EL (cell line): Measurements from ENCODE around the gene C2CD4A.

ENCODE experiments used
- DNase-seq: peaks from one replicate; pipeline ENCODE4 v3.0.0-alpha.2; 2016

The C2CD4A gene

DNA sequence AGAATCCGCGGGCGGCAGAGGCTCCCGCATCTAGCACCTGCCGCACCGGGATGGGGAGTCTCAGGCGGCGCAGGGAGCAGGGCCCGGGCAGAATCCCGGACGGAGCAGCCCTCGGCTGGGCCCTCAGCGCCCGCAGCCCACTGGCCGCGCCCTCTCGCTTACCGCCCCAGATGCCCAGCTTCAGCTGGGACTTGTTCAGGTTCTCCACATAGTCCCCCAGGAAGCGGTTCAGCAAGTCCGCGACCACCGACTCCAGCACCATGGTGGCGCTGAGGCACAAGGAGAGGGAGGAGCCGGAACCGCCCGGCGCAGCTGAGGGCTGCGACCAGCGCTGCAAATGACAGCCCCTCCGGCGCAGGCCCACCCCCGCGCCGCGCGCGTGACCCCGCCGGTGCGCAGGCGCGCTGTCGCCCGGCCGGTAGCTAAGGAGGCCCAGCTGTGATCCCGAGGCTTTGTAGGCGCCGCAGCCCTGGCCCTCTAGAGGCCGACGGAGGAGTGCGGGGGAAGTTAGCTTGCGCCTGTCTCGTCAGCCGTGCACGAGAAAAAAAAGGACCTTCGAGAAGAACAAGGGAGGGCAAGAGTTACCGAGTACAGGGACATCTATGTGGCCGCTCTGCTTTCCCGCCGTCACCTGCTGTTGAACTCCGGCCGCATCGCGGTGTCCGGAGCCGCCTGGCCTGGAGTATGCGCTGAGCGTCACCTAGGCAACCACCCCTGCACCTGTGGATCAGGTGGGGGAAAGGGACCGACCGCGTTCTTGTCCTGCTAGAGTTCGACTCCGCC, 6.5 kb upstream of the C2CD4A start, which contains the start of gene VPS13C:
Gene VPS13C, minus strand, starts transcription at position 335 of the 783 bp plus-strand sequence. Its CDS starts 73 bp downstream, at position 262.
- DNase-seq: peak; percentile 94

DNA sequence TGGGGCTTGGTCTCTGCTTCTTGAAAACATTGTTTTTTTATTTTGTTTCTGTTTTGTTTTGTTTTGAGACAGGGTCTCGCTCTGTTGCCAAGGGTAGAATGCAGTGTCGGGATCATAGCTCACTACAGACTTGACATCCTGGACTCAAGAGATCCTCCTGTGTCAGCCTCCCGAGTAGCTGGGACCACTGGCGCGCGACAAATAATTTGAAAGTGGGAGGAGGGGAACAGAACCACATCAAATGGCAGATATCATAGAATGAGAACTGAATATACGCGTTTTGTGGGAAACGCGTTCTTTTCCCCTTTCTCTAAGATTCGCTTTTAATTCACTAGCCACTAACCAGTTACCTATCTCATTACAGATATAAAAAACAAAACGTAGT, 5.9 kb upstream of the C2CD4A start:
- DNase-seq: no peak

DNA sequence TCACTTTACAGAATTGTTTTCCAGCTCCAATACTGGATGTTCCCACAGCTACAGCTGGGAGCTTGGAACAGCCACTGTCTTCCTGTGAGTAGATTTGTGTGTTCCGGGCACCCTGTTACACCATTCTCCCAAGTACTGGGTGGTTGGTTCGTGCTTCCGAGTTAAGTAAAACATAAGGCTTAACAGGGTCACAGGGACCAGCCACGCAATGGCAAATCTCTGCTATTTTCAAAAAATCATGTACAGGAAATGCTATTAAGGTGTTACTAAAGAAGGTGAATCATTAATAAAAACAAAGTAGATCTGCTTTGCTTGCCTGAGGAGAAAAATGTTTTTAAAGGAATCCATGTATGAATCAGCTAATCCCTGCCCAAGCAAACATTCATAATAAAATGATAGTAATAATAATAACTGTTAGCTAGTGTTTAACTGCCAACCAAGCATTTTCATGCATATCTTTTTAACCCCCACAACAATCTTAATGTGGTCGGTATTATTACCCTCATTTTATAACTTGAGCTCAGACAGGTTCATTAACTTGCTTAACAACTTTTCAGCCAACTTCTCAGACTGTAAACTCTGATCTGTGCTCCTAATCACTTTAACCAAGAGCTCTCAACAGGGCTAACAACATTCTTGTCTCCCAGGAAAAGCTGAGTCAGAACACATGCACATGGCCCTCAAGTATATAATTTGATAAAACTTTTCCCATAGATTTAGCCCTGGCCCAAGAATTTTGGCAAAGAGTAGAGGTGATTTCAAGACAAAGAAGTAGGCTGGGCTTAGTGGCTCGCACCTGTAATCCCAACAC, 2.7 kb upstream of the C2CD4A start:
- DNase-seq: peak; percentile 24

DNA sequence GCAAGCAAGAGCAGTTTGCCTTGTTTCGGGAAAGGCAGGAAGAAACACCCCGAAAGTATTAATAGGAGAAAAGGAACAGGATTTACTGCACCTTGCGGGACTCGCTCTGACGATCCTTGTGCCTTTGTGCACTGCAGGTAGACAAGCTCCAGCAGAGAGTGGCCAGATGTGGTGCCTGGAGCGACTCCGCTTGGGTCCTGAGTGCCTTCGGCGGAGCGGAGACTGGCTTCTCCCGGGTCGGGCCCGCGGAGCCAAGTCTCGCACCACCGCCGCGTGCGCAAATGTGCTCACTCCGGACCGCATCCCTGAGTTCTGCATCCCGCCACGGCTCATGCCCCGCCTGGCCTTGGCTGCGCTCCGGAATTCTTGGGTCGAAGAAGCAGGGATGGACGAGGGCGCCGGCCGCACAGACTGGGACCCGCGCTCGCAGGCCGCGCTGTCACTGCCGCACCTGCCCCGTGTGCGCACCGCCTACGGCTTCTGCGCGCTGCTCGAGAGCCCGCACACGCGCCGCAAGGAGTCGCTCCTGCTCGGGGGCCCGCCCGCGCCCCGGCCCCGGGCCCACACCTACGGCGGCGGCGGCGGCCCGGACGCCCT, 769 bp downstream of the C2CD4A start:
- peak; percentile 30 for DNase-seq

DNA sequence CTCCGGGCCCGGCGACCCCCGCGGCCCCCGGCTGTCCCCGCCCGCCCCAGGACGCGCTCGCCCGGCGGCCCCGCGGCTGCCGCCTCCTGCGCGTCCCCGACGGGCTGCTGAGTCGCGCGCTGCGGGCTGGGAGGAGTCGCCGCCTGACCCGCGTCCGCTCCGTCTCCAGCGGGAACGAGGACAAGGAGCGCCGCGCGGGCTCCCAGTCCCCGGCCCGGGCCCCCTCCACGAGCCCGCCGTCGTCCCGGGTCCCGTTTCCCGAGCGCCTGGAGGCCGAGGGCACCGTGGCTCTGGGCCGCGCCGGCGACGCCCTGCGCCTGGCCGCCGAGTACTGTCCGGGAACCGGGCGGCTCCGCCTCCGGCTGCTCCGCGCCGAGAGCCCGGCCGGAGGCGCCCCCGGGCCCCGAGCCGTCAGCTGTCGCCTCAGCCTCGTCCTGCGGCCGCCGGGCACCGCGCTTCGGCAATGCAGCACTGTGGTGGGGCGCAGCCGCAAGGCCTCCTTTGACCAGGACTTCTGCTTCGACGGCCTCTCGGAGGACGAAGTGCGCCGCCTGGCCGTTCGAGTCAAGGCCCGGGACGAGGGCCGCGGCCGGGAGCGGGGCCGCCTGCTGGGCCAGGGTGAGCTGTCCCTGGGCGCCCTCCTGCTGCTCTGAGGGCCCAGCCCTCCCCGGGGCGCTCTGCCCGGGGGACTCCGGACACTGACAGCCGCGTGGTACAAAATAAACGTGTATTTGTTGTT, 1.5 kb downstream of the C2CD4A start:
- peak; percentile 67 for DNase-seq

DNA sequence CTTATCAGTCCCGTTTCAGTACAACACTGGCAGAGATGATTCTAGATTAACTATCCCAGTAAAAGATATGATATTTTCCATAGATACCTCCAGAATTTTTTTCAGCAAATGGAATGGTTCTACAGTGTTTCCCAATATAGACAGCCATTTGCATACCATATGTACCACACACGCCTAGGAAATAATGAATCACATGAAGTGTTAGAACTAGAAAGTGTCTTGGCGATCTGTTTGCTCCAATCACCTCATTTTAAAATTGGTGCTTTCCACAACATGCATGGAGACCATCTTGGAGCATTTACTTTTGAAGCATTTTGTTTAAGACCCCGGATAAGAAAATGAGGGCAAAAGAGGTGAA, 2.0 kb downstream of the C2CD4A start:
- peak; percentile 25 for DNase-seq

DNA sequence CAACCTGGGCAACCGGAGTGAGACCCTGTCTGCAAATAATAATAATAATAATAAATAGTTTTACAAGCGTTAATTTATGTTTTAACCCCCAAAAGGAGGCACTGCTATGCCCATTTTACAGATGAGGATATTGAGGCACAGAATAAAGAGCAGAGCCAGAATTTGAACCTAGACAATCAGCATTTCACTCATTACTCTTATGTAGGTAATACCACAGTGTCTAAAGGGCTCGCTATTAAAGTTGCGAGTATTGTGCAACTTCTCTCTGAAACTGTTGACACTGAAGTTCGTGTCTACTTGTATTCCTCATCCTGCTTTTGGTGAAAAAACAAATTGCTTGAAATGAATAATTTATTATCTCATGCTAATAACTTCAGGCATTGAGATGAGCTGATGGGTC, 2.8 kb downstream of the C2CD4A start:
- no peak for DNase-seq

DNA sequence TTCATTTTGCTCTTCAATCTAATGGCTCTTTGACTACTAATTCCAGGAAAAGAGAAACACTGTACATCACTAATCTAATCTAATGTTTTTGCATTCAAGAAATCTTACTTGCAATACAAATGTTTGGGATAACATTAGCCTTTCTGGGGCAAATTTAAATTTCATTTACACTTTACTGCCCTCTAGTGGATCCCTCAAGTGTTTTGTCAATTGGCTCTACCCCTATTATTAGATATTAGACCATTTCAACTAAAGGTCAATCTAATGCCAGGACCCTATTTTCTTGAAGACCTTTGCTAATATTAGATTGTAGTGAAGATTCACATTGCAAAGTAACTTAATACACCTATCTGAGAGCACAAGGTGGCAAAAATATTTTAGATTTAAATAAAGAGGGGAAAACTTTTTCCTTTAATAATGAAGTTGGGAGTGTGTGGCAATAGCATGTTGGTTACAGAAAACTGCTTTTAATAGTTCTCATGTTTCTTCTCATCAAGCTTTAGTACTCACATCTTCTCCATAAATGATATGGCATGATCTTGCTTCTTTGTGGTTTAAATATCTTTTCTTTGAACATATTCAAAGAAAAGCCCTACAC, 5.0 kb downstream of the C2CD4A start:
- peak; percentile 42 for DNase-seq

DNA sequence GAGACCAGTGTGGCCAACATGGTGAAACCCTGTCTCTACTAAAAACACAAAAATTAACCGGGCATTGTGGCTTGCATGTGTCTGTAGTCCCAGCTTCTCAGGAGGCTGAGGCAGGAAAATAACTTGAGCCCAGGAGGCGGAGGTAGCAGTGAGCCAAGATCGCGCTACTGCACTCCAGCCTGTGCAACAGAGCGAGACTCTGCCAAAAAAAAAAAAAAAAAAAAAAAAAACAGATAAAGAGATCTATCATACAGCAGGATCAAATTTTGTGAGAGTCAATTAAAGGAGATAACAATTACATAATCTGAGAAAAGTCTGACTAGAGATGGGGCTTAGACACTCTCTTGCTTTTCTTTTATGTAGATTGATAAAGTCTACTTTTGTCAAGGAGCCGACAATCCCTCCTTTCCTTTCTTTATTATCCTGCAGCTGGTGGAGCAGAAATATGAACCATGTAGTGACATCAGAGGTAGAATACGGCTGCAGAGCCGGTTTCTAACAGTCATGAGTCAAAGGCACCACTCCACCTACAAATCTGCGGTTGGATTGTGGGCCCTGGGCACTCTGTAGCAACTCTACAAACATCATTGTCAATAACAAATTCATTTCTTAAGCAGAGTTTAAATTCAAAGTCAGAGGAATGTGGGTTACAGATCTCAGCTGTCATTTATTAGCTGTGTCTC, 9.0 kb downstream of the C2CD4A start:
- DNase-seq: no peak

DNA sequence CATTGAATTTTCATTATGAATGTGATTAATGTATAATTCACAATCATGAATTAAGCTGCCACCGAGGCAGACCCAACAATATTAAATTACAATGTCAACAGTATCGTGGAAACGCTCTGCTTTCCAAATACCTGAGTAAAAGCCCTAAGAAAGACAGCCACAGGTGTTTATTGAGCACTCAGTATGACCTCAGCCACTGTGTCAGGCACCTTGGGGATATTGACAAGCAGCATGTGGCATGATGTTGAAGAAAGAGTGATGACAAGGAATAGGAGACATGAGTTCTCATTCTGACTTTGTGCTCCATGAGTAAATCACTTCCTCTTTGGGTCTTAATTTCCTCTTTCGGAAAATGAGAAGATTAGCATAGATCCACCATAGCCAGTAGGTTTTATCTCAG, 12.8 kb downstream of the C2CD4A start:
- no peak for DNase-seq

DNA sequence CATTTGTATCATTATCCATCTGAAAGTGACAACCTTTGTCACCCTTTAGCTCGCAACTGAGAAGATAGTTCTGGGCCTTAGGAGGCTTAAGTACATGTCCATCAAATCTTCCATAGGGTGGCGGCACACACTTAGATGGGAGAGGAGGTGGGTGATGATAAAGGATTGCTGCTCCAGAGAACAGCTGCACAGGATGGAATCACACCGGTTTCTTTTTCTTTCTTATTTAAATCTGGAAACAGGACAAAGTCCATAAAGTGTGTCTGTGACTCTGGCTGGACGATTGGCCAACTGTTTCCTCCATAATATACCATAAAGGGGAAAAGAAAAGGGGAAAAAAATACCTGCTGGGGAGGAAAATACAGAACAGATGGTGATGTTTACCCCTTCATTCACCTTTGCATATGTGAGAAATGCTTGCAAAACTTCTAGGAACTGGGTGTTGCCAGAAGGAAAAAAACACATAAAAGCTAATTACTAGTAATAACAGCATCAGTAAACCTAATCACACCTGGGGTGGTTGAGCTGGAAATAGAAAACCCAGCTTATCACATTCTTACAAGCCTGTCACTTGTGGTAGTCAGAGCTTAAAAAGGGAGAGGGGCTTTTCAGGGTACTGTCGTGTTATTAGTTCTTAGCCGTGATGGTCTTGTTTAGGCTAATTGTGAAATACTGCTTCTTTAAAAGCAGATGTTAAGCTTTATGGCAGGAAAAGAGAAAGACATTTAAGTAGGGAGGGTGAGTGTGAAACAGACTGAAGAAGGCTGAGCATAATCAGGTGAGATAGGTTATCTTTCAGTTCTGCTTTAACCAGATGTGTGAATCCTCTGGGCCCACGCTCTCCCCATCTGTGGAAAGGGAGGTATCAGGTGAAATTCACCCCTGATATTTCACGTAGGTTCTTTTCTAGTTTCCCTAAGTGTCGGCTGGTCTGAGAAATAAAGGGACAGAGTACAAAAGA, 16.7 kb downstream of the C2CD4A start:
- DNase-seq: no peak

DNA sequence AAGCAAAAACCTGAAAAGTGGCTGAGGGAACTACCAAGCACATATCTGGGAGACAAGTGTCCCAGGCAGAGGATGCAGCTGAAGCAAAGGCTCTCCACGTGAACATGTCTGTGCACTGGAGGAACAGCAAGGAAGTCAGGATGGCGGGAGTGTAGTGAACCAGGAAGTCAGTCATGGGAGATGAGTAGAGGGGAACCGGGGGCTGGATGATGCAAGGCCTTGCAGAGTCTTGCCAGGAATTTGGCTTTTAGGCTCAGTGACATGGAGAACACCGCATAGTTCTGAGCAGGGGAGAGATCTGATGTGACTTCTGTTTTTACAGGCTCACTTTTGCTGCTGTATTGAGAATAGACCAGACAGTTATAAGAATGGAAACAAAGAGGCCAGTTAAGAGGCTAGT, 19.0 kb downstream of the C2CD4A start:
- no peak for DNase-seq

DNA sequence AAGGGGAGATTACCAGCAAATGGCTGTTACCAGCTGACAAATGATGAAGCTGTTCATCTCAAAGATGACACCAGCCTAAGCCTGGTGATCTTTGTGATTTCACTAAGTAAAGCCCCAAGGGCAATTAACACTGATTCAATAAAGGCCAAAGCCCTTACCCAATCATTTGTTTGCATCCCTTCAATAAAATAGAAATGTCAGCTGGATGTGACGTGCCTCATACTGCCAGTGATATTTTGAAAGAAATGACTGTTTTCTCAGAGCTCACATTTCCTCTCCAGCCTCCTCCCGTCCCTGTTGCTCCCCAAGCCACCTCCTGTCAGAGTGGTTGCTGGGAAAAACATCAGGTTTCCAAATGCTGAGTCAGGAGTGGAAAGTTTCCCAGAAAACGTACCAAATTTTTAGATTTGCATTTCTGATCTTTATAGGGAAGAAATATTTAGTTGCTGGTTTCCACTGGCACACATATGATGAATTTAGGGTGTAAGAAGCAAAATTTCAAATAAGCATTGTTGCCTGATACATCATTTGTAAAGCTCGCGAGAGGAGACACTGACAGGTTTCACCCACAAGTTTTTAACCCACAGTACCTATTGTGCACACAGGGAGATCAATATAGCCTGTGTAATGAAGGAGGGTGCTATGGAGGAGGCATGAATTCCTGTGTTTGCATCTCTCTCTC, 21.0 kb downstream of the C2CD4A start:
- DNase-seq: no peak

DNA sequence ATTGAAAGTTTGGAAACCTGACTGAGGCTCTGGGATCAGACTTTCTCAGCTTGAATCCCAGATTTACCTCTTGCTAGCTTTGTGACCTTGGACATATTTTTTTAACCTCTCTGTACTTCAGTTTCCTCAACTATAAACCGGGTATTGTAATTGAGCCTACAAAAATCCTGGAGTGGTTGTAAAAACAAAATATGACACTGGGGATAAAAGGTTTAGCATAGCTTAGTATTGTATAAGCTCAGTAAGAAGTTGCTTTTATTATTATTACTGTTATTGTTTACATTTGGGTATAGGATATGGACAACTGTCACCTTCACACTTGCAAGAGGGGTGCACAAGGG, 21.5 kb downstream of the C2CD4A start:
- no peak for DNase-seq

DNA sequence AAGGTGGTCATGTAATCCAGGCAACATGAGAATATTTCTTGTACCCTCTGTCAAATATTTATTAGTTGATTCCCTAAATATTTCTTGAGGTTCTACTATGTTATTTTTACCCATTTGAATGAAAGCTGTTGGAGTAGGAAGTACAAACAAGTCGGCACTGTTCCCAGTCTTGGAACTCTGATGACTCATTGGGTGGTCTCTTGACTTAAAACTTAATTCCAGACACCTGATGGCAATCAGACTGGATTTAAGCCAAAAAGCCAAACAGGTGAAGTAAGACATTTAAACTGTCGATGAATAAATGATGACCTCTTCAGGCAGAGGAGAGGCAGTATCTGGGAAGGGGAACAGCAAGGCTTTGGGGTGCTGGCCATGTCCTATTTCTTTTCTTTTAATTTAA, 22.8 kb downstream of the C2CD4A start:
- no peak for DNase-seq

DNA sequence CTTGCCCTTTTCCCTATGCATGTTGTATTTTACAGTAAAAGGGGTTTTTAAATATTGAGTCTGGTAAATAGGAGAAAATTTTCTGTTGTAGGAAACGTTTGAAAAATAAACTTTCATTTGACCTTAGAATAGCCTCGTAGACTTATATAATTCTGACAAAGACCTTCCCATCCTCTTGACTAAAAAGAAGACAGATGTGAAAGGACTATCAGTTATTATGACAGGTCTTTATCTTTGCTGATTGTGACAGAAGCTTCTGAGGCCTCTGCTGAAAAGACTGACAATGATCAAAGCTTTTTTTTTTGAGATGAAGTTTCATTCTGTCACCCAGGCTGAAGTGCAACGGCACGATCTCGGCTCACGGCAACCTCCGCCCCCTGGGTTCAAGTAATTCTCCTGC, 24.2 kb downstream of the C2CD4A start:
- no peak for DNase-seq

DNA sequence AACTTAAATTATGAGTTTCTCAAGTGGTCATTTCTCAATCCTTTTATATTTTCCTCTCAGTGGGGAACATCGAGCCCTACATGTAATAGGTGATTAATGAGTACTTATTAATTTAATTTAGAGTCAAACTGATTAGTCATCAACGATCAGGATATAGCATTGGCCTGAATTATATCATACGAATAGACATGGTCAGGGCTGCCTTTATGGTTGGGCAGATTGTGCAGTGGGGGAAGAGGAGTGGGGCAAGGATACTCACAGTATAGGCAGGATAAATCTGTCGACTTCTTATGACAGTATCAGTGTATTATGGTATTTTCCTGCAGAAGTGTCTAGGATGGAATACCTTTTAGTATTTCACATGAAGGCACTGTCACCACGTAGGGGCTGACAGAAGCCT, 27.0 kb downstream of the C2CD4A start:
- DNase-seq: no peak

DNA sequence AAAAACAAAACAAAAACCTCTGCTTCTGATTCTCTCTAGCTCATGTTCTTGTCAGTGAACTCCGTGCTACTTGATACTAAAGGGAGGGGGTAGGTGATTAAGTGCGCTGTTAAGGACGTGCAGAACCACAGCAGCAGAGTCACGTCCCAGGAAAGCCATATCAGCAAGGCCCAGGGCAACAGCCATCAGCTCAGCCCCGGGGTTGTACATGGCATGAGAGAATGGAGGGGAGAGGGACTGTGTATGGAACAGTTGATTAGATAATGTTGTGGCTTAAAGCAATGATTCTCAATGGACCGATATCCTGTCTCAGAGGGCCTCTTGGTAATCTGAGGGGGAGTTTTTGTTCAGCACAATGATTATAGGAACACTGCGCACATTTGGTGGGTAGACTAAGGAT, 27.6 kb downstream of the C2CD4A start:
- no peak for DNase-seq

DNA sequence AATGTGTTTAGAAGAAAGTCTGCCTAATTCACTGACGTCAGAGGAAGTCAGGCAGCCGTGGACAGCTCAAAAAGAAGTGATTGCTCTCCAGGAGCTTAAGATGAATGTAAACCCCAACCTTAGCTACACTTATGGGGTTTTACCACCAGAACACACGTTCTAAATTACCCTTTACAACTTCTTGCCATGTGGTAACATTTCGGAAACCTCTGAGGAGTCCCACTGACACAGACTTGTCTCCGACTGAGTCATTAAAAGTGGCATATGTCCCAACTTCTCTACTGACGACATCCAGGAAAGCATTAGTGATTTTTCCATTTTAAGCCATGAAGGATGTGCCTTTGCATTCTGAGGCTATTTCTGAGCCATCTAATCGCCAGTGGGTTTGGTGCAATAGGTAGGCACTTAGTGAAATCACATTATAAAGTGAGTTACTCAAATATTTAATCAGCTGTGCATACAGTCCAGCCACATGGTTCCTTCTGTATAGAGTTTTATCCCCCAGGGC, 32.4 kb downstream of the C2CD4A start:
- peak; percentile 50 for DNase-seq

DNA sequence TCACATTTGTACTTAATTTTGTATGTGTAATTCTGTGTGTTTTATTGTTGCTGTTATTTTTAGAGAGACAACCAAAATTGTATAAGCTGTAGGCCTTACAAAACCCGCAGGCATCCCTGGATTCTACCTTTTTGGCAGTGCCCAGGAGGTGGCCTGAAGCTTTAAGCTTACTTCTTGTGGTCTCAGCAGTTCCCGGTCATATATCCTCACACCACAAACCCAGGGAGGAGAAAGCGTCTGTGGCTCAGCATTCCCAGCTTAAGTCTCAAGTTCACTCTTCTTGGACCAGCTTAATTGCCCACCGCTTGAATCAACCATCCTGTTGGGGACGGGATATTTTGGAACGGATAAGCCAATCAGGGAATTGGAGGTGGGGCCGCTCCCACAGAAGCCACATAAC, 36.7 kb downstream of the C2CD4A start:
- no peak for DNase-seq
